Epidermal melanocyte (primary cell): Measurements from ENCODE around the gene KCNK4.

Experiments
- DNase-seq: peaks from one replicate; pipeline ENCODE4 v3.0.0; 2011; ENCODE audit warnings: low spot score; ENCODE audit not compliant: insufficient read length

Gene KCNK4

GRCh38 chr11:64289002-64289564 is 2.0 kb upstream of the KCNK4 start:
- DNase-seq: no peak

GRCh38 chr11:64290352-64291261 is 495 bp upstream of the KCNK4 start:
- DNase-seq: no peak

GRCh38 chr11:64291752-64292459 is 804 bp downstream of the KCNK4 start:
- DNase-seq: no peak

GRCh38 chr11:64292460-64293254 is 1.6 kb downstream of the KCNK4 start:
- no peak for DNase-seq

GRCh38 chr11:64294774-64295173 is 3.7 kb downstream of the KCNK4 start:
- DNase-seq: peak; percentile 78

GRCh38 chr11:64295760-64296159 is 4.7 kb downstream of the KCNK4 start:
- no peak for DNase-seq

- DNase-seq: no peak
Measured at GRCh38 chr11:64296236-64296635, 5.1 kb downstream of the KCNK4 start.

GRCh38 chr11:64296830-64297698 is 6.0 kb downstream of the KCNK4 start:
- DNase-seq: no peak

GRCh38 chr11:64297699-64298358 is 6.7 kb downstream of the KCNK4 start:
- DNase-seq: no peak

- DNase-seq: peak; percentile 52
Measured at GRCh38 chr11:64298966-64299846, 8.1 kb downstream of the KCNK4 start.

- no peak for DNase-seq
Measured at GRCh38 chr11:64299847-64300648, 8.9 kb downstream of the KCNK4 start, which contains the start of gene CATSPERZ. Gene CATSPERZ, plus strand, starts transcription at chr11:64300358. Its CDS starts 53 bp downstream, at chr11:64300411.

- DNase-seq: no peak
Measured at GRCh38 chr11:64303109-64304031, 12.3 kb downstream of the KCNK4 start.

- no peak for DNase-seq
Measured at GRCh38 chr11:64304032-64304315, 12.9 kb downstream of the KCNK4 start.

GRCh38 chr11:64304316-64305072 is 13.4 kb downstream of the KCNK4 start:
- peak; percentile 91 for DNase-seq

- DNase-seq: peak; percentile 97
Measured at GRCh38 chr11:64305075-64305690, 14.1 kb downstream of the KCNK4 start, which contains the start of gene ESRRA. Gene ESRRA, plus strand, starts transcription at chr11:64305524. Its CDS starts 1,656 bp downstream, at chr11:64307180.
